Epithelial cell of esophagus (primary cell): ENCODE data around the gene ZNF80.

Experiments
- DNase-seq: peaks from one replicate; pipeline ENCODE4 v3.0.0; 2010; ENCODE audit warnings: low read depth
- H3K4me3 ChIP-seq: 2 replicates; pipeline ENCODE4 v1.5.1; 2011; ENCODE audit warnings: mild to moderate bottlenecking, low read length, control low read depth
- CTCF ChIP-seq: IDR thresholded peaks from 2 replicates; pipeline ENCODE4 v1.5.1; 2011; ENCODE audit warnings: low read depth, mild to moderate bottlenecking, low read length, control low read depth, inconsistent platforms; ENCODE audit not compliant: insufficient read depth; ENCODE audit errors: missing control alignments

Gene ZNF80

GRCh38 chr3:114235431-114235830 lies 1.9 kb downstream of the ZNF80 start:
- no peak overlapping the region for H3K4me3 ChIP-seq
- DNase-seq: no peak
- TF ChIP-seq CTCF: no peak

DNA sequence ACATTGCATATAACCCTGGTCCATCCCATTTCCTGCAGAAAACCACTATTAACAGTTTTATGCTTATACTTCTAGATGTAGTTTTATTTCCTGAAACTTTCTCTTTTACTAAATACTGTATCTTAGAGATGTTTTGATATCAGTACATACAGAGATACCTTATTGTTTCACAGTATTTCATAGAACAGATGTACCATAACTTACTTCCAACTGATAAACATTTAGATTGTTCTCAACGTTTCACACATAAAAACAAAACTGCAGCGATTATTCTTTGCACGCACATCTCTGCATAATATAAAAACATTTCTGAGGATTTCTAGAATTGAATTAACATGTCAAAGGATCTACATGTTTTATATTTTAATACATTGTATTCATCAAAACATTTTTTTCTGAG lies 2.6 kb downstream of the ZNF80 start:
- no peak for TF ChIP-seq CTCF
- DNase-seq: no peak
- H3K4me3 ChIP-seq: no peak overlapping the region

- no peak overlapping the region for H3K4me3 ChIP-seq
- no peak for DNase-seq
- no peak for TF ChIP-seq CTCF
Observed at GRCh38 chr3:114231616-114232015, 5.8 kb downstream of the ZNF80 start.

DNA sequence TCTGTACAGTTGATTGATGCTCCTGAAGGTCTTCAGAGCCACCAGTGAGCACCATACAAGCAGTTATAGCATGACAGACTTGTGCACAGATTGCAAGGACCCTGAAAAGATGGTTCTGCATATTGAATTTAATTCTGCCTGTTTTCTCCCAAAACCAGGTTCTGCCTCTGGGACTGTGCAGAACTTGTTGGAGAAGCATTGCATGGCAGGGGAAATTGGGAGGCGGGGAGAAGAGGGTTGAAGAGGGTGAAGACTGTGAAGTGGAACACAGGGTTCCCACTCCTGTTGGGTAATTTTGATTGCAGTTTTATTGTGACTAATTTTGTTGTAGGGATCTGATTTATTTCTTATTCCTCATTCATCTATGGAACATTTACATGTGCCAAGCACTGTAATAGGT lies 10.3 kb downstream of the ZNF80 start:
- no peak for DNase-seq
- H3K4me3 ChIP-seq: no peak overlapping the region
- no peak for TF ChIP-seq CTCF

DNA sequence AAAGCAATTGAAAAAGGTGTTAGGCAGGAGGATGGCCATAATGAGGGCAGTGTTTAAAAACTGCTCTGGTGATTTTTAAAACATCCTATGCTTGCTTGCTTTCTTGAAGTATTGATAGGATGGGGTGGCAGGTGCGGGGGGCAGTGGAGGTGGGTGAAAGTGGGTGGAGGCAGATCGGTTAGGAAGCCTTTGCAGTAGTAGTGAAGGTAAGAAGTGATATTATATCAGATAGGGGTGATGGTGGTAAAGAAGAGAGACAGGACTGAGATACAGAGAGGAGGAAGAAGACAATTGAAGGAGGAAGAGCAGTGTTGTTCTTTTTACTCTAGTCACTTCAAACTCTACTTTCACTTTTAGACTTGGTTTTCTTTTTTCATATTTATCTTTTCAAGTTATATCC lies 11.1 kb downstream of the ZNF80 start:
- TF ChIP-seq CTCF: no peak
- H3K4me3 ChIP-seq: no peak overlapping the region
- no peak for DNase-seq

- TF ChIP-seq CTCF: no peak
- DNase-seq: no peak
- no peak overlapping the region for H3K4me3 ChIP-seq
Observed at GRCh38 chr3:114223143-114223542, 14.2 kb downstream of the ZNF80 start.

GRCh38 chr3:114221881-114222264 lies 15.5 kb downstream of the ZNF80 start:
- TF ChIP-seq CTCF: no peak
- DNase-seq: no peak
- no peak overlapping the region for H3K4me3 ChIP-seq
